NCI-H526 treated with DMSO at 0.1 percent for 48 hours (cell line): Measurements from ENCODE around the gene SERPINA5.
"Not testable (repeated sequence)": the region's sequence is repeated elsewhere in the genome, so short reads cannot be mapped to it uniquely, and the experiment has no call there.

Experiments
- DNase-seq: peaks from one replicate; lab custom pipeline; 2025; lab: John Stamatoyannopoulos, UW

SERPINA5 gene

DNA sequence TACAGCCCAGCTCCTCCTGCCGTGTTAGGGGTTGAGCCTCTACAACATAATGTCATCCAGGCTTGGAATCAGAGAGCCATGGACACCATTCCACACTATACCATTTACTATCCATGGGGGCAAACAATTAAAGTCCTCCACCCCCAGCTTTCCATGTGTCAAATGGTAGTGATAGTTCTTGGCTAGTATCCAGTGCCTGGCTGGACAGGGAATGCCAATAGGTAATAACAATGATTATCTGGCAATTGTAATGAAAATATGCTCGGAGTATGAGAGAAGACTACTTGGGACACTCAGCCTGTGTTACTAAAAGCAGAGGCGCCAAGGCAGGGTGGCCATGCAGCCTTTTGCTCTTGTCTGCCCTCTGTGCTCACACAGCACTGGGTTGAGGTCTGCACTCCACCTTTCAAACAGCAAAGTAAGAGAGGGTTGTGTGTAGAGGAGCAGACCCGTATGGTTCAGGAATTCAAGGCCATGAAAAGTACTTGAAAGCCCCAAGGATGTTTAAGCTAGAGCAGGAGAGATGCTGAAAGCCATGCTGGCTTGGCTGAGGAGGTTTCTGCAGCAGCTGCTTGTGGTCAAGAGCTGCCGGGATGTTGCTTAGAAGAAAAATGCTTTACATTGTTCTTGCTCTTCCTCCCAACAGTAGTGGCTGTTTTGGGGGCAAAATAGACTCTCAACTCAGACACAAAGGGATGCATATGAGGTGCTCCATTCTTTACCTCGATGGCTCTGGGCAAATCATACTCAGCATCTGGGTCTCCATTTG, 41.6 kb downstream of the SERPINA5 start:
- no peak for DNase-seq

GRCh38 chr14:94623422-94623809, 42.2 kb downstream of the SERPINA5 start:
- no peak for DNase-seq

DNA sequence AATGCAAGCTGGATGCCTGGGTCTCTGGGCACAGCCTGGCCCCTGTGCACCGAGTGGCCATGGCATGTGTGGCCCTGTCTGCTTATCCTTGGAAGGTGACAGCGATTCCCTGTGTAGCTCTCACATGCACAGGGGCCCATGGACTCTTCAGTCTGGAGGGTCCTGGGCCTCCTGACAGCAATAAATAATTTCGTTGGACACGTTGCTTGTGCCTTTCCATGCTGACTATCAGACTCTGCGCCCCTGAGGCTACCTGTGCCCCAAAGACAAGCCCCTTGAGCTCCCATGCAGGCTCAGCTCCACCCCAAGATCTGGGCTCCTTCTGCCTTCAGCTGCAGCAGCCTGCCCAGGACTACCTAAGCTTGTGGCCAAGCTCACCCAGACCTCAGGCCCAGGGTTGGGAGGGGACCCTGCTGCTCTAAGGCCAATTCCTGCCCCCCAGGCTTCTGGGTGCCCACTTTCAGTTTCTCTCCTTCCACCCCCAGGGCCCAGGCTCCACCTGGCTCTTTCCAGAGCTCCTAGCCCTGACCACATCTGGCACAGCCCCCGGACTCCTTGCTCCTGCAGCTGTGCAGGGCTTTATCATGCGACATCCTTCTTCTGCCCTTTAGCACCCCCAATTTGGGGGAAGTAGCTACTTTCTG, 42.8 kb downstream of the SERPINA5 start:
- no peak for DNase-seq

DNA sequence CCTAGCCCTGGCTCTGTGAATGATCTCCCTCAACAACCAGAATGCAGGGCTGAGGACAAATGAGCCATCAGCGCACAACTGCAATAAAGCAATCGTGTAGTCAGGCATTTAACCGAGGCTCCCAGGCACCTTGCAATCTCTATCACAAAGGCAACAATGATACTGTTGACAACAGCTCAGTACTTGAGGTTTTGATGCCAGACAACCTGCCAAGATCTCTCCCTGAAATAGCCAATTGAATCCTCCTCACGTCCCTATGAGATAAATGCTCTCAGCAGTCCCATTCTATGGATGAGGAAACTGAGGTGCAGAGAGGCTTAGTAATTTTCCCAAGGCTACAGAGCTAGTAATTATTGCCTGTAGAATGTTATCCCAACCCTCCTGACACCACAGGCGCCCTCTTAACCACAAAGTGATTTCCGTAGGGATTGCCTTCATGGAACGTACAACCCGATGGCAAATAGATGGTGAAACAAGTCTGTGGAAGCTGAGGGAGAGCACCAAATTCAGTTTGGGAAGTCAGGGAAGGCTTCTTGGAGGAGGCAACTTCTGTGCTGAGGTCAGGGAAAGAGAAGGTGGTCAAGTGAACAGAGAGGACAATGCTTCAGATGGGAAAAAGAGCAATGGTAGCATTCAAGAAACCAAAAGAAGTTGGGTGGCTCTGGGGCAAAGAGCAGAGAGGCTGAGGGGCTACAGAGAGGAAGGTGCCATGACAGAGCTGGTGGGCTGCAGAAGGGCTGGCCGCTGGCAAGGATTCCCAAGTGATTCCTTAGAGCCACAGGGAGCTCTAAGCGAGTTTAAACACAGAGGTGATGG, 43.5 kb downstream of the SERPINA5 start:
- no peak for DNase-seq

- DNase-seq, result no peak
Observed at GRCh38 chr14:94625353-94625635, 44.1 kb downstream of the SERPINA5 start.

GRCh38 chr14:94628578-94628977, 47.4 kb downstream of the SERPINA5 start:
- DNase-seq, result no peak

- no peak for DNase-seq
Observed at GRCh38 chr14:94630396-94630795, 49.2 kb downstream of the SERPINA5 start.

GRCh38 chr14:94631050-94631449, 49.8 kb downstream of the SERPINA5 start:
- DNase-seq, result no peak

- DNase-seq, result no peak
Observed at GRCh38 chr14:94631536-94632304, 50.5 kb downstream of the SERPINA5 start.

GRCh38 chr14:94632305-94632590, 51.0 kb downstream of the SERPINA5 start:
- DNase-seq, result no peak

DNA sequence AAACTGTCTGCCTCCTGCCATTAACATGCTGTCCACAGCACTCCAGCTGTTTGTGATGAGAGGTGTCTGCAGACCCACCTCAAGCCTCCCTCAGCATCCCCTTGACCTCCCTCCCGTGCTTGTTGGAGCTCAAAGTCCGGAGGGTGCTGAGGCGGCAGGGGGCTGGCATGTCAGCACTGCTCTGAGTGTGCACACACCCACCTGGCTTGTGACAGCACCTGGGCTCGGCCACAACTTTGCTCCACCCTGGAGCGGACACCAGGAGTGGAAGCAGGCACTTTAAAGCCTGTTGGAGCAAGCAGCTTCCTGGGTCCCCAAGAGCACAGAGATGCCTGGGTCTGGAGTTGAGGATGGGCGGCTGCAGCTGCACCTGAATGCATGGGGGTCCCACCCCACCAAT, 51.9 kb downstream of the SERPINA5 start:
- no peak for DNase-seq

DNA sequence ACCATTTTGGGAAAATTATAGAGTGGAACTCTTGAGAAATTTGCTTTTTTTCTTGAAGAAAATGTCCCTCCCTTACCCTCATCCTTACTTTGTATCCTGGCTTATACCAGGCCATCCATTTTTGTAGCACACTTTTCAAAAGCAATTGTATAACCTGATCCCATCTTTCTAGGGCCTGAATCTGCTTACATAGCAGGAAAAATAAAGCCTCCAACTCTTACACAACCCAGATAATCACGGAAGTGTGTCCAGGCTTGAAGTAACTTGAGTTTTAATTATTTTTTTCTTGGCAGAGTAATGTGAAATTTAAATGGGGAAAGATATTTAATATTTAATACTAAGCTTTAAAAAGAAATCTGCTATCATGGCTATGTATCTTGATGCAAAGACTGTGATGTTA, 53.9 kb downstream of the SERPINA5 start:
- DNase-seq, result no peak

DNA sequence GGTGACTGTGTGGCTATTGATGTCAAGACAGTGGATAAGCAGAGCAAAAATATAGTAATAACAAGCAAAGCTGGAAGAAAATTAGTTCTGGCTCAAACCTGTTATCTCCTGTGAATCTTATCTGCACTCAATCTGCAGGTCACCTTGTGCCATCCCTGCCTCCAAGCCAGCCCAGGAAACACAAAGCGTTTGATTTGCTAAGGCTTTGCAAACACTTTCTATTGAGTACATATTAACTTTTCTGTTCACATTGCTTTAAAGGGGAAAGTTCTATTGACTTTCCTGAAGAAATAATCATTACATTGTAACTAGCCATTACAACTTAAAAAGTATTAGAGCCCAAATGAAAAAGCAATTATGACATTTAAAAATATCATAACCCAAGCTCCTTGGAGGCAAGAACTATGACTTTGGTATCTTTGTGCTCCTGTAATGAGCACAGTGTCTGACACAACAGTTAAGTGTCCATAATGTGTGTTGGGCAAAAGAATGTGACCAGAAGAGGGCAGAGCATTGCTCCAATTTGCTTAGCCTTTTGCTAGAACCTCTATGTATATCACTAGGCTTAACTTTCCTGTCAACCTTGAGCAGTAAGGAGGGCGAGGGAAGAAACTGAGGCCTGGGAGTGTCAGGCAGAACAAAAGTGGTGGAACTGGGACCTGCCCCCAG, 55.7 kb downstream of the SERPINA5 start:
- no peak for DNase-seq

DNA sequence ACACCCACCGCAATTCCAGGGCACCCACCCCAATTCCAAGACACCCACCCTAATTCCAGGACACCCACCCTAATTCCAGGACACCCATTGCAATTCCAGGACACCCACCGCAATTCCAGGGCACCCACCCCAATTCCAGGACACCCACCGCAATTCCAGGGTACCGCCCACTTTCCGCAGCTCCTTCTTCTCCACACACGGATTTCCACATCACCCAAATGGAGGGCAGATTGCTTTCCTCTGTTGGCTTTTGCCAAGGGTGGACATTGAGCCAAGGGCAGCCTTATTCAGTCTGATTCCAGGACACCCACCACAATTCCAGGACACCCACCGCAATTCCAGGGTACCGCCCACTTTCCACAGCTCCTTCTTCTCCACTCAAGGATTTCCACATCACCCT, 56.6 kb downstream of the SERPINA5 start:
- not testable (repeated sequence) for DNase-seq

DNA sequence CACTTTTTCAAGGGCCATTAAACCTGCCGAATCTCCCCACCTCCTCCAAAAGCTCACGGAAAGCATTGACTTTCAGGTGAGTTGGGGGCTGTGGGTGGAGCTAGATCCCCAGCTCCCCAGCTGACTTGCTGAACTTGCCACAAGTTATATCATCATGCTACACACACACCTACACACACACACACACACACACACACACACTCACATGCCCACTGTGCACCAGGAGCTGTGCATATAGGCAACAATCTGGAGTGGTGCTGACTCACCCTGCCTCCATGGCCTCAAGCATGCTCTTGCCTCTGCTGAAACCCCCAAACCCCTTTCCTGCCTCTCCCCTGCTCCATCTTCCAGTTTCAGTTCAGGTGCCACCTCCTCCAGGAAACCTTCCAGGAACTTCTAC, 57.1 kb downstream of the SERPINA5 start:
- no peak for DNase-seq

- DNase-seq, result no peak
Observed at GRCh38 chr14:94638961-94639817, 58.0 kb downstream of the SERPINA5 start.

- no peak for DNase-seq
Observed at GRCh38 chr14:94640721-94641631, 59.8 kb downstream of the SERPINA5 start.

DNA sequence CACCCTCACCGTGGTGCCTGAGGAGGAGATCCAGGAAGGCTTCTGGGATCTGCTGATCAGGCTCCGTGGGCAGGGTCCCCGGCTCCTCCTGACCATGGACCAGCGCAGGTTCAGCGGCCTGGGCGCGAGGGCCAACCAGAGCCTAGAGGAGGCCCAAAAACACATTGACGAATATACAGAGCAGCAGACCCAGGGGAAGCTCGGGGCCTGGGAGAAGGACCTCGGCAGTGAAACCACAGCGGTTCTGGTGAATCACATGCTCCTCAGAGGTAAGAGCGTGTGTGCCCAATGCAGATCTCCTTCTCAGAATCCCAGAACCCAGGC, 60.4 kb downstream of the SERPINA5 start:
- DNase-seq, result no peak
